H9 (cell line): Measurements from ENCODE around the gene SMARCA2. TPM values are rescaled to one million over a fixed set of nuclear protein-coding genes. Genes with fewer than 3 reads are reported as not detected.

Source experiments
- DNase-seq: peaks from one replicate; pipeline ENCODE4 v3.0.0-alpha.2; 2017
- H2AFZ ChIP-seq: one replicate; pipeline ENCODE4 v1.6.1; 2013; ENCODE audit warnings: mild to moderate bottlenecking, low read length, control low read depth, moderate library complexity
- H2AK5ac ChIP-seq: 2 replicates; pipeline ENCODE4 v1.6.1; 2013; ENCODE audit warnings: low read length, control low read depth, mixed read lengths; ENCODE audit not compliant: insufficient read length
- H2BK120ac ChIP-seq: one replicate; pipeline ENCODE4 v1.6.1; 2013; ENCODE audit warnings: low read depth, mild to moderate bottlenecking, low read length, control low read depth, inconsistent platforms; ENCODE audit not compliant: poor library complexity, severe bottlenecking
- H2BK12ac ChIP-seq: 2 replicates; pipeline ENCODE4 v1.6.1; 2013; ENCODE audit warnings: low read length, control low read depth, mixed read lengths, low read depth; ENCODE audit not compliant: insufficient read length
- H2BK15ac ChIP-seq: 2 replicates; pipeline ENCODE4 v1.6.1; 2013; ENCODE audit warnings: low read depth, low read length, control low read depth
- H2BK20ac ChIP-seq: one replicate; pipeline ENCODE4 v1.6.1; 2013; ENCODE audit warnings: low read depth, mild to moderate bottlenecking, low read length, control low read depth, inconsistent platforms; ENCODE audit not compliant: poor library complexity, severe bottlenecking
- H2BK5ac ChIP-seq: 2 replicates; pipeline ENCODE4 v1.6.1; 2013; ENCODE audit warnings: low read length, control low read depth, mixed read lengths; ENCODE audit not compliant: insufficient read length
- H3K14ac ChIP-seq: 2 replicates; pipeline ENCODE4 v1.6.1; 2013; ENCODE audit warnings: low read length, control low read depth; ENCODE audit not compliant: insufficient read depth
- H3K18ac ChIP-seq: 2 replicates; pipeline ENCODE4 v1.6.1; 2013; ENCODE audit warnings: low read depth, mild to moderate bottlenecking, mixed read lengths, low read length, control low read depth; ENCODE audit not compliant: insufficient read length
- H3K23ac ChIP-seq: 2 replicates; pipeline ENCODE4 v1.6.1; 2013; ENCODE audit warnings: low read length, control low read depth, mixed read lengths, low read depth; ENCODE audit not compliant: insufficient read length
- H3K23me2 ChIP-seq: 2 replicates; pipeline ENCODE4 v1.6.1; 2013; ENCODE audit warnings: low read depth, mild to moderate bottlenecking, mixed read lengths, low read length, control low read depth; ENCODE audit not compliant: insufficient read length, poor library complexity, severe bottlenecking
- H3K27ac ChIP-seq: 2 replicates; pipeline ENCODE4 v1.5.1; 2013; ENCODE audit warnings: low read length, control low read depth, mixed read lengths, low read depth; ENCODE audit not compliant: insufficient read length
- H3K27me3 ChIP-seq: 2 replicates; pipeline ENCODE4 v1.6.1; 2013; ENCODE audit warnings: low read length, control low read depth, inconsistent platforms; ENCODE audit not compliant: insufficient read depth
- H3K4ac ChIP-seq: 2 replicates; pipeline ENCODE4 v1.6.1; 2013; ENCODE audit warnings: low read depth, mild to moderate bottlenecking, control low read depth, inconsistent platforms, low read length, moderate library complexity
- H3K4me1 ChIP-seq: 2 replicates; pipeline ENCODE4 v1.6.1; 2013; ENCODE audit warnings: low read length, control low read depth, inconsistent platforms; ENCODE audit not compliant: insufficient read depth
- H3K4me2 ChIP-seq: 2 replicates; pipeline ENCODE4 v1.6.1; 2013; ENCODE audit warnings: low read length, control low read depth, mixed read lengths; ENCODE audit not compliant: insufficient read length, insufficient read depth
- H3K56ac ChIP-seq: 2 replicates; pipeline ENCODE4 v1.6.1; 2013; ENCODE audit warnings: low read depth, mild to moderate bottlenecking, mixed read lengths, low read length, control low read depth; ENCODE audit not compliant: insufficient read length
- H3K79me1 ChIP-seq: 2 replicates; pipeline ENCODE4 v1.6.1; 2013; ENCODE audit warnings: low read depth, mild to moderate bottlenecking, moderate library complexity, low read length, control low read depth, inconsistent platforms; ENCODE audit not compliant: insufficient read depth, poor library complexity, severe bottlenecking
- H3K79me2 ChIP-seq: 2 replicates; pipeline ENCODE4 v1.6.1; 2013; ENCODE audit warnings: low read length, control low read depth, inconsistent platforms; ENCODE audit not compliant: insufficient read depth
- H3K9ac ChIP-seq: 2 replicates; pipeline ENCODE4 v1.6.1; 2013; ENCODE audit warnings: low read length, control low read depth, mixed read lengths; ENCODE audit not compliant: insufficient read length; ENCODE audit errors: extremely low read depth
- H3K9me3 ChIP-seq: one replicate; pipeline ENCODE4 v1.6.1; 2013; ENCODE audit warnings: low read depth, low read length, inconsistent platforms; ENCODE audit not compliant: control insufficient read depth
- H3T11ph ChIP-seq: one replicate; pipeline ENCODE4 v1.6.1; 2013; ENCODE audit warnings: mild to moderate bottlenecking, low read length, control low read depth, inconsistent platforms
- H4K20me1 ChIP-seq: one replicate; pipeline ENCODE4 v1.6.1; 2013; ENCODE audit not compliant: control insufficient read depth, insufficient read length, insufficient read depth
- H4K5ac ChIP-seq: 2 replicates; pipeline ENCODE4 v1.6.1; 2013; ENCODE audit warnings: low read depth, mild to moderate bottlenecking, mixed read lengths, low read length, control low read depth; ENCODE audit not compliant: insufficient read length
- H4K8ac ChIP-seq: replicated peaks from 2 replicates; pipeline ENCODE4 v1.6.1; 2013; ENCODE audit warnings: low read length, control low read depth, mixed read lengths, low read depth; ENCODE audit not compliant: insufficient read length
- H4K91ac ChIP-seq: 2 replicates; pipeline ENCODE4 v1.6.1; 2013; ENCODE audit warnings: low read depth, mild to moderate bottlenecking, moderate library complexity, mixed read lengths, low read length, control low read depth; ENCODE audit not compliant: insufficient read length
- H3K27ac Mint-ChIP-seq, 3 experiments: 2 replicates in 2 of 3; 3 replicates in 1 of 3; pipeline ENCODE4 v1.8.0; 2020 to 2021; ENCODE audit warnings: mixed read lengths in 3 of 3, mild to moderate bottlenecking in 1 of 3, moderate library complexity in 1 of 3
- H3K27me3 Mint-ChIP-seq: 2 replicates; pipeline ENCODE4 v1.8.0; 2021; ENCODE audit warnings: low read depth, mild to moderate bottlenecking, moderate library complexity, mixed read lengths
- H3K36me3 Mint-ChIP-seq, 3 experiments: 2 replicates in 2 of 3; 3 replicates in 1 of 3; pipeline ENCODE4 v1.8.0; 2020 to 2021; ENCODE audit warnings: low read depth in 3 of 3, mixed read lengths in 3 of 3; ENCODE audit not compliant: insufficient read depth in 1 of 3
- H3K4me1 Mint-ChIP-seq, 2 experiments: 2 replicates each; pipeline ENCODE4 v1.8.0; 2020; ENCODE audit warnings: mixed read lengths in 2 of 2
- H3K4me3 Mint-ChIP-seq, 2 experiments: 2 replicates in 1 of 2; 3 replicates in 1 of 2; pipeline ENCODE4 v1.8.0; 2020 to 2021; ENCODE audit warnings: mild to moderate bottlenecking in 2 of 2, mixed read lengths in 2 of 2, moderate library complexity in 1 of 2
- H3K9me3 Mint-ChIP-seq, 2 experiments: 2 replicates in 1 of 2; 3 replicates in 1 of 2; pipeline ENCODE4 v1.8.0; 2020; ENCODE audit warnings: mild to moderate bottlenecking in 2 of 2, mixed read lengths in 2 of 2, moderate library complexity in 1 of 2
- CTCF ChIP-seq: fragments of 200-600 bp; sonication (generic); conservative IDR thresholded peaks from 3 replicates; pipeline ENCODE4 v1.8.0; 2021; ENCODE audit warnings: antibody characterized with exemption, mild to moderate bottlenecking
- WGBS: extraction: QIAGEN DNeasy Blood & Tissue Kit; methylation state at CpG from one replicate; pipeline ENCODE4 v1.1.7; 2013; ENCODE audit warnings: missing lambda C conversion rate, low lambda C conversion rate, mixed read lengths; ENCODE audit not compliant: insufficient read length; ENCODE audit errors: extremely low coverage; 5-methylcytosine and 5-hydroxymethylcytosine counted together
- total RNA-seq: library from RNA; stranded (reverse); gene quantifications from 2 replicates; pipeline ENCODE4 v1.2.1, GENCODE V29; 2021

The SMARCA2 gene
- total RNA-seq, 1 experiment from 2014 or later: 15.3 TPM

GRCh38 chr9:2220036-2220435, 204.9 kb downstream of the SMARCA2 start:
- DNase-seq: no peak
- H4K20me1 ChIP-seq: no peaks in the 10 kb centered on the region
- no peak overlapping the region for H3K4ac ChIP-seq
- no peak overlapping the region for H3K9ac ChIP-seq
- no peak overlapping the region for H3K56ac ChIP-seq
- no peak overlapping the region for H3K14ac ChIP-seq
- no peak for TF ChIP-seq CTCF
- no peak overlapping the region for H2BK20ac ChIP-seq
- H3K23ac ChIP-seq: no peak overlapping the region
- H3K18ac ChIP-seq: no peak overlapping the region
- peaks cover 19 to 27% of the 10 kb centered on the region in 2 experiments for H3K9me3 Mint-ChIP-seq
- H3K27me3 ChIP-seq: no peaks in the 10 kb centered on the region
- H2BK5ac ChIP-seq: no peak overlapping the region
- H3K79me1 ChIP-seq: no peaks in the 10 kb centered on the region
- H3K27ac Mint-ChIP-seq: no peak overlapping the region
- no peak overlapping the region for H3K4me3 Mint-ChIP-seq
- no peaks in the 10 kb centered on the region for H3K79me2 ChIP-seq
- H3K4me1 ChIP-seq: no peaks in the 10 kb centered on the region
- H3K4me2 ChIP-seq: no peak overlapping the region
- H3K27ac ChIP-seq: no peak overlapping the region
- no peaks in the 10 kb centered on the region for H3K4me1 Mint-ChIP-seq
- no peak overlapping the region for H4K5ac ChIP-seq
- WGBS: no CpG with 5 or more reads among the region's 3 CpGs
- H3K36me3 Mint-ChIP-seq: peaks cover 5 to 27% (median 13%) of the 10 kb centered on the region in 3 experiments
- no peak overlapping the region for H4K8ac ChIP-seq
- H2AFZ ChIP-seq: no peak overlapping the region
- no peak overlapping the region for H2AK5ac ChIP-seq
- no peak overlapping the region for H4K91ac ChIP-seq
- no peak overlapping the region for H3T11ph ChIP-seq
- no peaks in the 10 kb centered on the region for H3K9me3 ChIP-seq
- H3K23me2 ChIP-seq: no peaks in the 10 kb centered on the region
- H2BK12ac ChIP-seq: no peak overlapping the region
- no peak overlapping the region for H2BK15ac ChIP-seq
- no peaks in the 10 kb centered on the region for H3K27me3 Mint-ChIP-seq
- no peak overlapping the region for H2BK120ac ChIP-seq
